RWPE1 (cell line): ENCODE results near the gene STK32B.
"Not testable (repeated sequence)": the region's sequence is repeated elsewhere in the genome, so short reads cannot be mapped to it uniquely, and the experiment has no call there.

Experiments
- CTCF ChIA-PET: fragments of 350-600 bp; sonication (Branson Sonifier 250); formaldehyde crosslinking; extraction: SDS; loops from one replicate; lab custom pipeline; 2021; lab: Yijun Ruan, JAX
- POLR2A ChIA-PET: fragments of 400-600 bp; formaldehyde crosslinking; extraction: SDS; loops from one replicate; lab custom pipeline; 2020; ENCODE audit warnings: antibody characterized with exemption; ENCODE audit not compliant: low non-redundant PET; lab: Yijun Ruan, JAX
- DNase-seq: peaks from one replicate; pipeline ENCODE4 v3.0.0; 2012; ENCODE audit warnings: low spot score
- H3K27ac ChIP-seq: fragments of 450-650 bp; 2 replicates; pipeline ENCODE4 v1.5.1; 2017
- CTCF ChIP-seq: fragments of 450-650 bp; conservative IDR thresholded peaks from 2 replicates; pipeline ENCODE4 v1.5.1; 2017; ENCODE audit warnings: low read depth, mild to moderate bottlenecking

STK32B gene

GRCh38 chr4:5051278-5052203, at the start of gene STK32B:
STK32B (plus strand) TSS chr4:5051480.
- ChIA-PET CTCF (interaction anchor here (0.6 kb wide), 2 partner anchors 756 to 765 kb away, joined by 3 read pairs; no protein-coding TSS in a partner anchor), POLR2A (no interaction called here)
- no peak within 1 kb of the TSS for H3K27ac ChIP-seq
- no peak for TF ChIP-seq CTCF
- DNase-seq: peak; percentile 46

GRCh38 chr4:5001641-5002040, 49.6 kb upstream of the STK32B start:
- DNase-seq, CTCF ChIA-PET, H3K27ac ChIP-seq, POLR2A ChIA-PET: not testable (repeated sequence)

- ChIA-PET POLR2A (no interaction called here), CTCF (no interaction called here)
- no peak for DNase-seq
- TF ChIP-seq CTCF: no peak
- no peak overlapping the region for H3K27ac ChIP-seq
These were observed 47.9 kb upstream of the STK32B start for GRCh38 chr4:5003372-5003857.

- ChIA-PET POLR2A (no interaction called here), CTCF (no interaction called here)
- no peak for TF ChIP-seq CTCF
- no peak overlapping the region for H3K27ac ChIP-seq
- DNase-seq: no peak
These were observed 47.4 kb upstream of the STK32B start for GRCh38 chr4:5003918-5004317.

GRCh38 chr4:5004496-5004895, 46.8 kb upstream of the STK32B start:
- CTCF ChIA-PET: no interaction called here
- no peak for TF ChIP-seq CTCF
- no peak overlapping the region for H3K27ac ChIP-seq
- DNase-seq: no peak
- POLR2A ChIA-PET: interaction anchor here (0.6 kb wide), 1 partner anchor 10 kb away, joined by 4 read pairs; no protein-coding TSS in a partner anchor

GRCh38 chr4:5006932-5007331, 44.3 kb upstream of the STK32B start:
- DNase-seq, POLR2A ChIA-PET, H3K27ac ChIP-seq: not testable (repeated sequence)
- CTCF ChIA-PET: interaction anchor here (0.7 kb wide), 1 partner anchor 25 kb away, joined by 3 read pairs; no protein-coding TSS in a partner anchor

GRCh38 chr4:5009796-5010195, 41.5 kb upstream of the STK32B start:
- POLR2A ChIA-PET: no interaction called here
- H3K27ac ChIP-seq: no peak overlapping the region
- no peak for DNase-seq
- CTCF ChIA-PET: no interaction called here
- no peak for TF ChIP-seq CTCF
